ENCODE data around the gene OSBPL2. TPM values are rescaled to one million over a fixed set of nuclear protein-coding genes. Genes with fewer than 3 reads are reported as not detected.

OSBPL2 gene
- total and polyA plus RNA-seq, 2 donors (not counting 3 experiments of a cell fraction or from before 2014, with no cell fraction given), result 13.1 to 33.0 TPM

- POLR2A ChIA-PET, result interaction anchor here (0.6 kb wide), 1 partner anchor 28 kb away, joined by 3 read pairs; no protein-coding TSS in a partner anchor
- H3K9ac ChIP-seq (replicated peaks; ENCODE audit: extremely low read depth, insufficient read depth, low read length), result no peak overlapping the region
Observed at GRCh38 chr20:62202676-62203377, 35.5 kb upstream of the OSBPL2 start.

GRCh38 chr20:62203378-62204030 is 34.8 kb upstream of the OSBPL2 start:
- dilution Hi-C loops (cut with MboI; ENCODE audit: extremely low pct_ligation_motif_present, low sequenced_read_pairs) (no loop called here), intact Hi-C loops (cut with micrococcal nuclease) (loop anchor here (5.0 kb wide), 1 partner anchor 84 kb away; no protein-coding TSS in a partner anchor)
- POLR2A ChIA-PET, result interaction anchor here (0.6 kb wide), 1 partner anchor 27 kb away, joined by 3 read pairs; no protein-coding TSS in a partner anchor
- Histone ChIP-seq H3K4me3 (replicated peaks in 1 of 3; ENCODE audit: insufficient read depth in 1 of 3, low read depth in 1 of 3, low read length in 3 of 3) (no peak overlapping the region), H3K9ac (replicated peaks; ENCODE audit: extremely low read depth, insufficient read depth, low read length) (no peak overlapping the region), H3K79me2 (ENCODE audit: control insufficient read depth, insufficient read depth, low read length) (no peaks in the 10 kb centered on the region), H2AFZ (ENCODE audit: low read depth, low read length) (no peak overlapping the region), H3K27me3 (ENCODE audit: control insufficient read depth in 2 of 2, insufficient read depth in 2 of 2, low read length in 2 of 2) (no peaks in the 10 kb centered on the region), H3K36me3 (ENCODE audit: control insufficient read depth in 2 of 2, extremely low read depth in 1 of 2, insufficient read depth in 2 of 2, low read length in 2 of 2) (peaks cover 0 to 18% of the 10 kb centered on the region in 2 experiments), H3K4me2 (ENCODE audit: insufficient read depth, low read length) (peak overlapping the region; percentile 7), H3K9me1 (replicated peaks; ENCODE audit: control insufficient read depth, extremely low read depth, insufficient read depth, low read length) (no peaks in the 10 kb centered on the region), H3K9me3 (replicated peaks; ENCODE audit: control insufficient read depth, insufficient read depth, low read length) (no peaks in the 10 kb centered on the region), H3K27ac (ENCODE audit: insufficient read depth, low read depth, low read length) (no peak overlapping the region), H3K4me1 (ENCODE audit: control insufficient read depth, extremely low read depth, insufficient read depth, low read length) (peaks cover 9% of the 10 kb centered on the region), H4K20me1 (replicated peaks; ENCODE audit: control insufficient read depth, extremely low read depth, insufficient read depth, low read length) (no peaks in the 10 kb centered on the region)
- DNase-seq (ENCODE audit: low read depth, low spot score) (peak; percentile 52), FAIRE-seq (peak; percentile 76)
- CTCF ChIA-PET, result no interaction called here
- no TSS peak for BruUV-seq (replicated peaks)
- TF ChIP-seq POLR2AphosphoS5 (IDR thresholded peaks at IDR 0.05; ENCODE audit: insufficient read depth, low read depth, low read length) (no peak), MAX (IDR thresholded peaks at IDR 0.05; ENCODE audit: insufficient read depth, insufficient read length) (no peak), EZH2 (IDR thresholded peaks at IDR 0.05; ENCODE audit: borderline replicate concordance, low read depth, low read length, severe bottlenecking) (no peak), POLR2A (IDR thresholded peaks at IDR 0.05; ENCODE audit: low read depth, low read length) (no peak), MYC (IDR thresholded peaks at IDR 0.05; ENCODE audit: low read depth, low read length) (no peak), JUN (IDR thresholded peaks at IDR 0.05; ENCODE audit: borderline replicate concordance, insufficient read depth, insufficient read length, low read depth) (no peak), GATA2 (IDR thresholded peaks at IDR 0.05; ENCODE audit: insufficient read depth, insufficient read length, low read depth, low read length) (no peak), CTCF (IDR thresholded peaks at IDR 0.05; ENCODE audit: extremely low read depth in 1 of 2, insufficient read depth in 1 of 2, low read depth in 1 of 2, low read length in 2 of 2) (no peak), FOS (IDR thresholded peaks at IDR 0.05; ENCODE audit: borderline replicate concordance, insufficient read depth, low read length) (no peak)

More at GRCh38 chr20:62202676-62203377, 35.5 kb upstream of the OSBPL2 start:
- Histone ChIP-seq H3K36me3 (ENCODE audit: control insufficient read depth in 2 of 2, extremely low read depth in 1 of 2, insufficient read depth in 2 of 2, low read length in 2 of 2) (peaks cover 0 to 24% of the 10 kb centered on the region in 2 experiments), H2AFZ (ENCODE audit: low read depth, low read length) (no peak overlapping the region), H3K4me1 (ENCODE audit: control insufficient read depth, extremely low read depth, insufficient read depth, low read length) (peaks cover 9% of the 10 kb centered on the region), H3K79me2 (ENCODE audit: control insufficient read depth, insufficient read depth, low read length) (no peaks in the 10 kb centered on the region), H3K27ac (ENCODE audit: insufficient read depth, low read depth, low read length) (no peak overlapping the region), H3K4me2 (ENCODE audit: insufficient read depth, low read length) (peak overlapping the region; percentile 7), H3K9me1 (replicated peaks; ENCODE audit: control insufficient read depth, extremely low read depth, insufficient read depth, low read length) (no peaks in the 10 kb centered on the region), H3K9me3 (replicated peaks; ENCODE audit: control insufficient read depth, insufficient read depth, low read length) (no peaks in the 10 kb centered on the region), H3K4me3 (replicated peaks in 1 of 3; ENCODE audit: insufficient read depth in 1 of 3, low read depth in 1 of 3, low read length in 3 of 3) (no peak overlapping the region), H4K20me1 (replicated peaks; ENCODE audit: control insufficient read depth, extremely low read depth, insufficient read depth, low read length) (no peaks in the 10 kb centered on the region), H3K27me3 (ENCODE audit: control insufficient read depth in 2 of 2, insufficient read depth in 2 of 2, low read length in 2 of 2) (no peaks in the 10 kb centered on the region)
- no peak for FAIRE-seq
- BruUV-seq (replicated peaks), result TSS peak; percentile 21
- no peak for DNase-seq (ENCODE audit: low read depth, low spot score)
- no peak for TF ChIP-seq POLR2AphosphoS5 (IDR thresholded peaks at IDR 0.05; ENCODE audit: insufficient read depth, low read depth, low read length)
- CTCF ChIA-PET, result no interaction called here
- dilution Hi-C loops (cut with MboI; ENCODE audit: extremely low pct_ligation_motif_present, low sequenced_read_pairs), result no loop called here
- intact Hi-C loops (cut with micrococcal nuclease), result loop anchor here (5.0 kb wide), 1 partner anchor 84 kb away; no protein-coding TSS in a partner anchor

All from endothelial cell of umbilical vein (primary cell).